ENCODE data around the gene KRTAP5-3.

Gene KRTAP5-3

GRCh38 chr11:1572197-1573076, 35.8 kb downstream of the KRTAP5-3 start, which contains the start of gene DUSP8:
TSS of gene DUSP8 (minus strand) at chr11:1572271. CDS start at chr11:1565826, 6,445 bp downstream.
- no peak within 1 kb of the TSS for H4K91ac ChIP-seq (ENCODE audit: low read depth, low read length, poor library complexity)
- peak within 1 kb of the TSS; percentile 30 to 81 for H3K4me3 ChIP-seq (ENCODE audit: low read length in 2 of 2)
- no peaks in the 10 kb centered on the region for H3K36me3 ChIP-seq (replicated peaks in 1 of 2; ENCODE audit: control insufficient read depth in 2 of 2, insufficient read depth in 2 of 2, low read length in 2 of 2)
- no CpG with 5 or more reads among the region's 124 CpGs for WGBS, 2 donors (ENCODE audit: extremely low coverage in 2 of 2, insufficient read length in 2 of 2, insufficient replicate concordance in 1 of 2)
- H3K9ac ChIP-seq (ENCODE audit: low read depth, low read length, poor library complexity), result peak within 1 kb of the TSS; percentile 60
- peaks cover 2% of the 10 kb centered on the region for H3K79me1 ChIP-seq (ENCODE audit: low read depth, low read length)
- H2BK12ac ChIP-seq (ENCODE audit: low read length), result no peak within 1 kb of the TSS
- H3K4ac ChIP-seq (ENCODE audit: low read length), result no peak within 1 kb of the TSS
- H2AFZ ChIP-seq (ENCODE audit: low read length), result peak within 1 kb of the TSS; percentile 79
- H2BK120ac ChIP-seq (ENCODE audit: low read depth, low read length), result no peak within 1 kb of the TSS
- no peak within 1 kb of the TSS for H3K27ac ChIP-seq (replicated peaks; ENCODE audit: low read length)
- H2AK5ac ChIP-seq (ENCODE audit: low read depth, low read length), result peak within 1 kb of the TSS; percentile 75
- no peaks in the 10 kb centered on the region for H3K9me3 ChIP-seq (replicated peaks in 1 of 2; ENCODE audit: control insufficient read depth in 2 of 2, insufficient read depth in 1 of 2, low read depth in 1 of 2, low read length in 2 of 2)
- no peak within 1 kb of the TSS for H4K8ac ChIP-seq (ENCODE audit: low read depth, low read length)
- peak within 1 kb of the TSS; percentile 91 for H3K18ac ChIP-seq (ENCODE audit: low read length)
- peak within 1 kb of the TSS; percentile 66 for H2BK5ac ChIP-seq (ENCODE audit: low read length)
- peak within 1 kb of the TSS; percentile 58 for H2BK15ac ChIP-seq (ENCODE audit: low read length)
- peak; percentile 71 for DNase-seq (ENCODE audit: low spot score)
- H3K27me3 ChIP-seq (ENCODE audit: control insufficient read depth in 3 of 3, insufficient read depth in 3 of 3, low read depth in 1 of 3, low read length in 3 of 3), result peaks cover 20 to 59% (median 37%) of the 10 kb centered on the region in 3 experiments
- H3K14ac ChIP-seq (ENCODE audit: low read length), result no peak within 1 kb of the TSS
- peak within 1 kb of the TSS; percentile 55 for H3K23ac ChIP-seq (ENCODE audit: low read depth, low read length, poor library complexity)
- H3K4me2 ChIP-seq (ENCODE audit: insufficient read depth, low read length, poor library complexity, severe bottlenecking), result peak within 1 kb of the TSS; percentile 77
- peaks cover 18% of the 10 kb centered on the region in 2 donors for H3K4me1 ChIP-seq (ENCODE audit: control insufficient read depth in 2 of 2, insufficient read depth in 1 of 2, low read depth in 1 of 2, low read length in 2 of 2)

- Histone ChIP-seq H2AFZ (ENCODE audit: low read length) (peak overlapping the region; percentile 79), H3K36me3 (replicated peaks in 1 of 2; ENCODE audit: control insufficient read depth in 2 of 2, insufficient read depth in 2 of 2, low read length in 2 of 2) (no peaks in the 10 kb centered on the region), H3K4me2 (ENCODE audit: insufficient read depth, low read length, poor library complexity, severe bottlenecking) (peak overlapping the region; percentile 77), H2BK5ac (ENCODE audit: low read length) (no peak overlapping the region), H4K91ac (ENCODE audit: low read depth, low read length, poor library complexity) (no peak overlapping the region), H2BK15ac (ENCODE audit: low read length) (no peak overlapping the region), H3K4me3 (ENCODE audit: low read length in 2 of 2) (peak overlapping the region; percentile 30 to 81), H3K9ac (ENCODE audit: low read depth, low read length, poor library complexity) (peak overlapping the region; percentile 44), H3K79me1 (ENCODE audit: low read depth, low read length) (peaks cover 2% of the 10 kb centered on the region), H3K27ac (replicated peaks; ENCODE audit: low read length) (no peak overlapping the region), H3K18ac (ENCODE audit: low read length) (peak overlapping the region; percentile 91), H3K14ac (ENCODE audit: low read length) (no peak overlapping the region), H2BK120ac (ENCODE audit: low read depth, low read length) (no peak overlapping the region), H3K23ac (ENCODE audit: low read depth, low read length, poor library complexity) (peak overlapping the region; percentile 55), H3K4ac (ENCODE audit: low read length) (no peak overlapping the region), H4K8ac (ENCODE audit: low read depth, low read length) (no peak overlapping the region), H3K4me1 (ENCODE audit: control insufficient read depth in 2 of 2, insufficient read depth in 1 of 2, low read depth in 1 of 2, low read length in 2 of 2) (peaks cover 18 to 19% of the 10 kb centered on the region in 2 donors), H3K27me3 (ENCODE audit: control insufficient read depth in 3 of 3, insufficient read depth in 3 of 3, low read depth in 1 of 3, low read length in 3 of 3) (peaks cover 20 to 65% (median 37%) of the 10 kb centered on the region in 3 experiments), H2BK12ac (ENCODE audit: low read length) (no peak overlapping the region), H2AK5ac (ENCODE audit: low read depth, low read length) (no peak overlapping the region), H3K9me3 (replicated peaks in 1 of 2; ENCODE audit: control insufficient read depth in 2 of 2, insufficient read depth in 1 of 2, low read depth in 1 of 2, low read length in 2 of 2) (no peaks in the 10 kb centered on the region)
- no CpG with 5 or more reads among the region's 91 CpGs for WGBS, 2 donors (ENCODE audit: extremely low coverage in 2 of 2, insufficient read length in 2 of 2, insufficient replicate concordance in 1 of 2)
- no peak for DNase-seq (ENCODE audit: low spot score)
Observed at GRCh38 chr11:1571760-1572196, 36.5 kb downstream of the KRTAP5-3 start.

GRCh38 chr11:1570896-1571759, 37.1 kb downstream of the KRTAP5-3 start:
- H3K9me3 ChIP-seq (replicated peaks in 1 of 2; ENCODE audit: control insufficient read depth in 2 of 2, insufficient read depth in 1 of 2, low read depth in 1 of 2, low read length in 2 of 2), result no peaks in the 10 kb centered on the region
- H2BK12ac ChIP-seq (ENCODE audit: low read length), result no peak overlapping the region
- peak overlapping the region; percentile 66 for H2BK5ac ChIP-seq (ENCODE audit: low read length)
- H2BK15ac ChIP-seq (ENCODE audit: low read length), result peak overlapping the region; percentile 58
- H2AFZ ChIP-seq (ENCODE audit: low read length), result peak overlapping the region; percentile 68
- H2BK120ac ChIP-seq (ENCODE audit: low read depth, low read length), result no peak overlapping the region
- H3K4me2 ChIP-seq (ENCODE audit: insufficient read depth, low read length, poor library complexity, severe bottlenecking), result peak overlapping the region; percentile 45
- H4K8ac ChIP-seq (ENCODE audit: low read depth, low read length), result no peak overlapping the region
- peaks cover 18 to 19% of the 10 kb centered on the region in 2 donors for H3K4me1 ChIP-seq (ENCODE audit: control insufficient read depth in 2 of 2, insufficient read depth in 1 of 2, low read depth in 1 of 2, low read length in 2 of 2)
- H3K27me3 ChIP-seq (ENCODE audit: control insufficient read depth in 3 of 3, insufficient read depth in 3 of 3, low read depth in 1 of 3, low read length in 3 of 3), result peaks cover 20 to 68% (median 37%) of the 10 kb centered on the region in 3 experiments
- H3K4me3 ChIP-seq (ENCODE audit: low read length in 2 of 2), result peak overlapping the region; percentile 24 to 81
- peak overlapping the region; percentile 91 for H3K18ac ChIP-seq (ENCODE audit: low read length)
- H2AK5ac ChIP-seq (ENCODE audit: low read depth, low read length), result peak overlapping the region; percentile 75
- peak overlapping the region; percentile 55 for H3K23ac ChIP-seq (ENCODE audit: low read depth, low read length, poor library complexity)
- no peak overlapping the region for H3K27ac ChIP-seq (replicated peaks; ENCODE audit: low read length)
- H3K9ac ChIP-seq (ENCODE audit: low read depth, low read length, poor library complexity), result peak overlapping the region; percentile 44
- no CpG with 5 or more reads among the region's 58 CpGs for WGBS, 2 donors (ENCODE audit: extremely low coverage in 2 of 2, insufficient read length in 2 of 2, insufficient replicate concordance in 1 of 2)
- H3K36me3 ChIP-seq (replicated peaks in 1 of 2; ENCODE audit: control insufficient read depth in 2 of 2, insufficient read depth in 2 of 2, low read length in 2 of 2), result no peaks in the 10 kb centered on the region
- H3K14ac ChIP-seq (ENCODE audit: low read length), result no peak overlapping the region
- peaks cover 4% of the 10 kb centered on the region for H3K79me1 ChIP-seq (ENCODE audit: low read depth, low read length)
- no peak overlapping the region for H4K91ac ChIP-seq (ENCODE audit: low read depth, low read length, poor library complexity)
- H3K4ac ChIP-seq (ENCODE audit: low read length), result no peak overlapping the region
- no peak for DNase-seq (ENCODE audit: low spot score)
